Adrenal gland (tissue), 5 donors: ENCODE measurements around the gene COX7A2.

Experiments
- CTCF ChIP-seq, 6 experiments: fragments of 450-650 bp in 4 of 6; fragments of 200-600 bp in 2 of 6; sonication (generic) in 1 of 6; IDR thresholded peaks; 1 replicate in 5 of 6; 2 replicates in 1 of 6; pipeline versions ENCODE4 v1.5.1 to v1.8.0; 2016 to 2021; ENCODE audit warnings: antibody characterized with exemption in 6 of 6, mild to moderate bottlenecking in 2 of 6, moderate library complexity in 1 of 6
- POLR2A ChIP-seq, 2 donors: fragments of 450-650 bp; IDR thresholded peaks; one replicate each; pipeline ENCODE4 v1.6.1; 2017; ENCODE audit warnings: antibody characterized with exemption in 2 of 2, mild to moderate bottlenecking in 2 of 2, moderate library complexity in 1 of 2
- donor health status: DM: no; HTN: no; CAD: no.

- TF ChIP-seq POLR2A (IDR thresholded peaks at IDR 0.05) (no peak), CTCF (IDR thresholded peaks at IDR 0.05) (no peak)
Observed at GRCh38 chr6:75202676-75203131, 40.9 kb downstream of the COX7A2 start.
